GM21737 (cell line): ENCODE results near the gene ZG16B.

ENCODE experiments used
- ATAC-seq: cut with Tn5 transposase; IDR thresholded peaks from one replicate; pipeline ENCODE4 v1.9.1; 2021; ENCODE audit warnings: mild to moderate bottlenecking, moderate library complexity; ENCODE audit not compliant: unreplicated experiment

Gene ZG16B

GRCh38 chr16:2804728-2805127 lies 25.4 kb upstream of the ZG16B start:
- no peak for ATAC-seq

DNA sequence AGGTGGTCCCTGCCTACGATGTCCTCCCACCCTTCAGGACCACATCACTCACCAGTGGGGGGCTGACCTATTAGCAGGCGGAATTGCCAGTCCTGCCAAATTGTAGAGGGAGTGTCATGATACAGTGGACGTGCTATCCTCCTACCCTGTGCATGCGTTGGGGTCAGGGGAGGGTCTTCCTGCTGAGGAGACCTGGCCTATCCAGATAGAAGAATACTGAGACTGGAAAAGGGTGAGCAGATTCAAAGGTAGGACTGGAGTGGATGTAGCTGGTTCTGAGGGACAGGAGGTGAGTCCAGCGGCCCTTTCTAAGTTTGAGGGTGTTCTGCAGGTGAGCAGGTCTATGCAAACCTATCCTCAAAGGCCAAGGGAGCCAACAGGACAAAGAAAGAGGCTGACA lies 23.8 kb upstream of the ZG16B start:
- no peak for ATAC-seq

DNA sequence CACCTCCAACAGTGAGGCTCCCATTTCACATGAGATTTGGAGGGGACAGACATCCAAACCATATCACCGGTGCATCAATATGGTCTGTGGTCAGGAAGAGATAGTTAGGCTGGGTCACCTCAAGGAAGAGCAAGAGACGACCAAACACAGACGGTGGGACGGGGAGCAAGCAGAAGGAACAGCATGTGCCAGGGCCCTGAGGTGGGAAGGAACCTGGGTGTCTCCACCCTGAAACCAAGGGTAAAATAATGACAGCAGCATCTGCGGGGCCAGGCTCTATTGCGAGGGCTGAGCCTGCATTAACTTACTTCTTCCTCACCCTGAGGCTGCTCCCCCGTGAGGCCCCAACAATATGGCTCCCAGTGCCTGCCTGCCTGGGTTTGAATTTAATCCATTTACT lies 21.9 kb upstream of the ZG16B start:
- no peak for ATAC-seq

GRCh38 chr16:2809149-2809760 lies 20.8 kb upstream of the ZG16B start:
- no peak for ATAC-seq

- ATAC-seq: no peak
These were observed 19.5 kb upstream of the ZG16B start for GRCh38 chr16:2810651-2811050.

DNA sequence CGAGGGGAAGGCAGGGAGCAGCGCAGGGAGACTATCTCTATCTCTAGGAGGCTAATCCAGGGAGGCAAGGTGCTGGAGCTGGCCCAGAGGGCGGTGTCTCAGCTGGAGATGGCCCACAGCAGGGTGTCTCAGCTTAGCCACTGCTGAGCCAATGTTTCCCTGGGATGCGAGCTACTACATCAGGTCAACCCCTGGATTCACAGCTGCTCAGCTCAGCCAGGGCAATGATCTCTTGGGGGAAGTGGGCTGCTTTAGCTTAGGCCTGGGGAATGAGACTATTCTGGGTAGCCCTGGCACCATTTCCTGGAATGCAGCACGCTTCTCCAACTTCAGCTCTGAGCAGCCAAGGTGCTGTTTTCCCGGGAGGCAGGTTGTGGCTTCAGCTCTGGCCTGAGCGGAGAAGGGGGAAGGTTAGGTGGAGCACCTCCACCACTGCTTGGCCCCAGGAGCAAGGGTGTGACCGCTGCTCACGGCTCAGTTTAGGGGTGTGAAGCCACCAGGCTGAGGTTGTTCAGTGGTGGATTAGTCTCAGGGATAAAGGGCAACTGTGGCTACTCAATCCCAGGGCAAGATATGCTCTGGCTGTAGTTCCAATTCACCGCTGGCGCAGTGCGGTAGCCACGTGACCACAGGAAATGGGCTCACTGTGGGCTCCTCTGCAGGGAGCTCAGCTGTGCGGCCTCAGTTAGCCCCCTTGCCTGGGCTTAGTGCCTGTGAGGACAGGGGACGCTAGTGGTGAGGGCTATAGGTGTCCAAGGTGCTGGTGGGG lies 18.2 kb upstream of the ZG16B start:
- no peak for ATAC-seq

- ATAC-seq: no peak
These were observed 16.3 kb upstream of the ZG16B start for GRCh38 chr16:2813771-2814221.

- no peak for ATAC-seq
These were observed 15.4 kb upstream of the ZG16B start for GRCh38 chr16:2814551-2815298.

DNA sequence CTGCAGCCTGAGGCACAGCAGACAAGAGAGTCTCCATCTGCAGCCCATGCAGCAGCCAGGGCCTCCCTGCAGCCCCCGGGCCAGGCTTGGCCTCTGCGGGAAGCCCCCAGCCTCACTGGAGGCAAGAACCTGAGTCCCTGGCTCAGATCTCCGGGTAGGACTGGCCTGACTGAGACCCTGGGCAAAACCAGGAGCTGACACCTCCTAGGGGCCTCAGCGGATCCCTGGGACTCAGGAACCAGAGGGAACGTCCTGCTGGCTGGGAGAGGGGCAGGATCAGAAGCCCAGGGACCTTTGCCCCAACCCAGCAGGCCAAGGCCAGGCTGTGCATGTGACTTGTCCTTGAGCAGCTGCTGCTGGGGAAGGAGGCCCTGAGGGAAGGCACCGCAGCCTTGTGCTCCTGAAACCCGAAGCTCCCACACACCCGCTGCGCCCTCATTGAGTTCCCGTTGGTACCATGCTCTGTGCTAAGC lies 14.8 kb upstream of the ZG16B start:
- ATAC-seq: no peak

DNA sequence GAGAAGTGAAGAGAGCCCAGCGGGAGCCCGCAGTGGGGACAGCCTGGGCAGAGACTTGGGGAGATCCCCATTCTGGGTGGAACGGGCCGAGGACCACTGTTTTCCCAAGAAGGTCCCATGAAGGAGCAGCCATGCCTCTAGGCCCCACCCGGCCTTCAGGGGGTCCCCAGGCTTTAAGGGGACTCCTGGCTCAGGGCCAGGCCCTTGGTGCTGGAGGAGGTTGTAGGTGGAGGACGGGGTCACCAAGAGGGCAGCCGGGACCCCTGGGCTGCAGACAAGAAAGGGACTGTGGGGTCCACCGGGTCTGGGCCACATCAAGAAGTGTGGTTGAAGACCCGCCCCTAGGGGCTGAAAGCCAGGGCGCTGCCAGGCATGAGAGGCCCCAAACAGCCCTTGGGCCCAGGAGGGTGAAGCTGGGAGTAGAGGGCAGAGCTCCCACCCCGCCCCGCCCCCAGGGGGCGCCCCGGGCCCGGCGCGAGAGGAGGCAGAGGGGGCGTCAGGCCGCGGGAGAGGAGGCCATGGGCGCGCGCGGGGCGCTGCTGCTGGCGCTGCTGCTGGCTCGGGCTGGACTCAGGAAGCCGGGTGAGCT lies 13.3 kb upstream of the ZG16B start, which contains the start of gene PRSS21:
Gene PRSS21, plus strand, starts transcription at position 487 of the 589 bp plus-strand sequence. Its CDS starts 32 bp downstream, at position 519.
- ATAC-seq: no peak

DNA sequence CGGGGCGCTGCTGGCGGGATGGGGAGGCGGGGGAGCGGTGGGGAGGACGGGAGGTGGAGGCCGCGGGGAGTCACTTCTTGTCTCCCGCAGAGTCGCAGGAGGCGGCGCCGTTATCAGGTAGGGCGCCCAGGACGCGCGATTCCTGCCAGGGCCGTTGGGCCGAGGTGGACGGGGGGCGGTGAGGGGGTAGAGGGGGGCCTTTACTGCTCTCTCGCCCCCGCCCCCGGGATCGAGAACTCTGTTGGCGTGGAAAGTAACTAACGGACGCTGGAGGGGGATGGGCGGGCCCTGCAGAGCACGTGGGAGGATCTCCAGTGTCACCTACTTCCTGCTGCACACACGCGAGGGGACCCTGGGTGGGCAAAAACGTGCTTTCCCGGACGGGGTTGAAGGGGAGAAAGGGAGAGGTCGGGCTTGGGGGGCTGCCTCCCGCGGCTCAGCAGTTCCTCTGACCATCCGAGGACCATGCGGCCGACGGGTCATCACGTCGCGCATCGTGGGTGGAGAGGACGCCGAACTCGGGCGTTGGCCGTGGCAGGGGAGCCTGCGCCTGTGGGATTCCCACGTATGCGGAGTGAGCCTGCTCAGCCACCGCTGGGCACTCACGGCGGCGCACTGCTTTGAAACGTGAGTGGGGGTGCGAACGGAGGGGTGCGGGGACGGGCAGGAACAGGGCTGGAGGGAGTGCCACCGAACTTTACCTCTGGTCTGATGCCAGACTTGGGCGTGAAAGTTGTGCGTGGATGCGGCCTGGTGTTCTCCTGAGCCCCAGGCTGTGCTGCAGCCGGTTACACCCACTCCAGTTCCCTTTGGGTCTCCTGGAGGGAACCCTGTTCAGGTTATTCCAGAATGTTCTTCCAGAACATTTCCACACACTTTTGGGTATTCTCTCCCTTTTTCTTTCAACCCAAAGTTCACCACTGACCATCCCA lies 12.5 kb upstream of the ZG16B start:
- no peak for ATAC-seq

GRCh38 chr16:2818272-2818876 lies 11.7 kb upstream of the ZG16B start:
- ATAC-seq: no peak

- ATAC-seq: no peak
These were observed 10.7 kb upstream of the ZG16B start for GRCh38 chr16:2819179-2819938.

DNA sequence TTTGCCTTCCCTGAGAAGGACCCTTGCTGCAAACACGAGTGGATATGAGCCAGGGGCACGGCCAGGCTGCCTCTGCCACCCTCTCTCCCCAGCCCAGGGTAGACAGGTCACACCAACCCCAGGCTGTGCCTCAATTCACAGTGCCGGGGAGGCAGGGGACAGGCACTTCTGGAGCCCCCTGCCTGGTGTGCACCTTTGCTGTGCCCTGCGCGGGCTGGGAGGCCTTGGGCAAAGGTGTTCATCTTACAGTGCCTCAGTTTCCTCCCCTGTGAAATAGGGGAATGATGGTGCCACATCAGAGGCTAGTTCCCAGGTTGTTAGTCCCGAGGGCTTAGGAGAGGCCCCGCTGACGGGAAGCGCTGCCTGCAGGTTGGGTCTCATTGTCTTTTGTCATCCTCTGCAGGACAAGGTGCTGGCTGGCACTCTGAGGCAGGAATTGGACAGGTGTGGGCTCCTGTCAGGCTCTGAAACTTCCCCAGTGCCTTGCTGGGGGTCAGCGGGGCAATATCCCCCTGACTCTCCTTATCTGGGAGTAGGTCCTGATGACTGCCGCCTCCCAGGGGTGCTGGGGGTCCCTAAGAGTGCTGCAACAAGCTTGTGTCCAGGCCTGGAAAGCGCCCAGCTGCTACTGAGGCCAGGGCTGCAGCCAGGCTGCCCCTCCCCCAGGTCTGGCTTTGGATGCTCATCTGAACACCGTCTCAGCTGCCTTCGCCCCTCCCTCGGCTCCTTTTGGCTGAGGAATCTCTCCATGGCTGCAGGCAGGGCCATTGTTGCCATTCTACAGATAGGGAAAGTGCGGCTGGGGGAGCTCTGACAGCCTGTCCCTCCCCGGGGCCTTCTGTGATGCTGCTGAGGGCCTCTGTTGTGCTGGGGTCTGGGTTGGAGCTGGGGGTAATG lies 9.9 kb upstream of the ZG16B start:
- no peak for ATAC-seq

DNA sequence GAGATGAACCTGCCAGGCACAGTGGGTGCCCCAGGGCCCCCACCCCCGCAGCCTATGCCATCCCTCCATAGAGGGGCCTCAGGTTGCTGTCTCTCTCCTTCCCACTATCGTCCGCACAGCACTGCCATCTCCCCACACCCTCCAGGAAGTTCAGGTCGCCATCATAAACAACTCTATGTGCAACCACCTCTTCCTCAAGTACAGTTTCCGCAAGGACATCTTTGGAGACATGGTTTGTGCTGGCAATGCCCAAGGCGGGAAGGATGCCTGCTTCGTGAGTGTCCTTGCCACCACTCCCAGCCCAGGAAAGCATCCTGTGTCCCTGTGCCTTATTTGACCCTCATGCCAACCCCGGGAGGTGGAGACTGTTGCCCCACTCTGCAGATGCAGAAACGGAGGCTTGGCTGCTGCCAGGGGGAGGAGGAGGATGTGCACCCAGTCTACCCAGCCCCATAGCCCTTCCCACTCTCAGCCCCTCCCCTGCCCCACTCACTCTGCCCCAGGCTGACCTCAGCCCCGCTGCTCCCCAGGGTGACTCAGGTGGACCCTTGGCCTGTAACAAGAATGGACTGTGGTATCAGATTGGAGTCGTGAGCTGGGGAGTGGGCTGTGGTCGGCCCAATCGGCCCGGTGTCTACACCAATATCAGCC lies 9.1 kb upstream of the ZG16B start:
- ATAC-seq: no peak

DNA sequence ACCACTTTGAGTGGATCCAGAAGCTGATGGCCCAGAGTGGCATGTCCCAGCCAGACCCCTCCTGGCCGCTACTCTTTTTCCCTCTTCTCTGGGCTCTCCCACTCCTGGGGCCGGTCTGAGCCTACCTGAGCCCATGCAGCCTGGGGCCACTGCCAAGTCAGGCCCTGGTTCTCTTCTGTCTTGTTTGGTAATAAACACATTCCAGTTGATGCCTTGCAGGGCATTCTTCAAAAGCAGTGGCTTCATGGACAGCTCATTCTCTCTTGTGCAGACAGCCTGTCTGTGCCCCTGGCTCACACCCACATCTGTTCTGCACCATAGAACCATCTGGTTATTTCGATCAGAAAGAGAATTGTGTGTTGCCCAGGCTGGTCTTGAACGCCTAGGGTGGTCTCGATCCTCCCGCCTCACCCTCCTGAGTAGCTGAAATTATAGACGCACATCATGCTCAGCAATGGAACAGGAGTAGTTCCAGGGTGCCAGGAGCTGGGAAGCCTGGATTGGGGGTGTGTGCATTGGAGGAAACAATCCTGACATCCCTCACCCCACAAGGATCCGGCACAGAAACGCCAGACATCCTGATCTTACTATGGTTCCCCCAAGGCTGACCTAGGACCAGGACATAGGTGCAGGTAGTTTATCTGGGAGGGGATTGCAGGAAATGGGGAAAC lies 8.5 kb upstream of the ZG16B start:
- ATAC-seq: no peak

GRCh38 chr16:2822158-2822495 lies 8.0 kb upstream of the ZG16B start:
- no peak for ATAC-seq
